ENCODE measurements around the gene TEX2.
A peak's percentile ranks its signal among the peaks of the same experiment; 100 is the strongest.

The TEX2 gene

GRCh38 chr17:64269687-64270649 is 6.9 kb upstream of the TEX2 start:
- DNase-seq (ENCODE audit: low read depth in 2 of 2): no peak

- no peak for DNase-seq (ENCODE audit: low read depth in 2 of 2)
Observed at GRCh38 chr17:64264891-64265290, 1.8 kb upstream of the TEX2 start.

GRCh38 chr17:64262198-64262999 is 661 bp downstream of the TEX2 start:
- no peak for DNase-seq (ENCODE audit: low read depth in 2 of 2)

GRCh38 chr17:64261417-64262145 is 1.5 kb downstream of the TEX2 start:
- DNase-seq (ENCODE audit: low read depth in 2 of 2): no peak

- no peak for DNase-seq (ENCODE audit: low read depth in 2 of 2)
Observed at GRCh38 chr17:64260886-64261285, 2.2 kb downstream of the TEX2 start.

GRCh38 chr17:64259922-64260321 is 3.1 kb downstream of the TEX2 start:
- DNase-seq (ENCODE audit: low read depth in 2 of 2): no peak

- DNase-seq (ENCODE audit: low read depth in 2 of 2): no peak
Observed at GRCh38 chr17:64259426-64259825, 3.6 kb downstream of the TEX2 start.

- no peak for DNase-seq (ENCODE audit: low read depth in 2 of 2)
Observed at GRCh38 chr17:64256913-64257807, 5.9 kb downstream of the TEX2 start.

GRCh38 chr17:64255764-64256163 is 7.3 kb downstream of the TEX2 start:
- DNase-seq (ENCODE audit: low read depth in 2 of 2): no peak

- DNase-seq (ENCODE audit: low read depth in 2 of 2): no peak
Observed at GRCh38 chr17:64254755-64255154, 8.3 kb downstream of the TEX2 start.

- DNase-seq (ENCODE audit: low read depth in 2 of 2): no peak
Observed at GRCh38 chr17:64253470-64253869, 9.6 kb downstream of the TEX2 start.

GRCh38 chr17:64252831-64253230 is 10.2 kb downstream of the TEX2 start:
- DNase-seq (ENCODE audit: low read depth in 2 of 2): no peak

- no peak for DNase-seq (ENCODE audit: low read depth in 2 of 2)
Observed at GRCh38 chr17:64250233-64250835, 12.7 kb downstream of the TEX2 start.

GRCh38 chr17:64247836-64248235 is 15.2 kb downstream of the TEX2 start:
- DNase-seq (ENCODE audit: low read depth in 2 of 2): no peak

- DNase-seq (ENCODE audit: low read depth in 2 of 2): no peak
Observed at GRCh38 chr17:64245218-64246145, 17.6 kb downstream of the TEX2 start.

- no peak for DNase-seq (ENCODE audit: low read depth in 2 of 2)
Observed at GRCh38 chr17:64244165-64244564, 18.9 kb downstream of the TEX2 start.

GRCh38 chr17:64243340-64243739 is 19.7 kb downstream of the TEX2 start:
- DNase-seq (ENCODE audit: low read depth in 2 of 2): no peak

- DNase-seq (ENCODE audit: low read depth in 2 of 2): no peak
Observed at GRCh38 chr17:64242633-64243032, 20.4 kb downstream of the TEX2 start.

GRCh38 chr17:64240741-64241347 is 22.2 kb downstream of the TEX2 start:
- peak; percentile 71 to 74 for DNase-seq (ENCODE audit: low read depth in 2 of 2)
